H9 (cell line): Measurements from ENCODE around the gene FCAMR. TPM values are rescaled to one million over a fixed set of nuclear protein-coding genes. Genes with fewer than 3 reads are reported as not detected.

ENCODE experiments used
- DNase-seq: peaks from one replicate; pipeline ENCODE4 v3.0.0-alpha.2; 2017
- H2AFZ ChIP-seq: one replicate; pipeline ENCODE4 v1.6.1; 2013; ENCODE audit warnings: mild to moderate bottlenecking, low read length, control low read depth, moderate library complexity
- H2AK5ac ChIP-seq: 2 replicates; pipeline ENCODE4 v1.6.1; 2013; ENCODE audit warnings: low read length, control low read depth, mixed read lengths; ENCODE audit not compliant: insufficient read length
- H2BK120ac ChIP-seq: one replicate; pipeline ENCODE4 v1.6.1; 2013; ENCODE audit warnings: low read depth, mild to moderate bottlenecking, low read length, control low read depth, inconsistent platforms; ENCODE audit not compliant: poor library complexity, severe bottlenecking
- H2BK12ac ChIP-seq: 2 replicates; pipeline ENCODE4 v1.6.1; 2013; ENCODE audit warnings: low read length, control low read depth, mixed read lengths, low read depth; ENCODE audit not compliant: insufficient read length
- H2BK15ac ChIP-seq: 2 replicates; pipeline ENCODE4 v1.6.1; 2013; ENCODE audit warnings: low read depth, low read length, control low read depth
- H2BK20ac ChIP-seq: one replicate; pipeline ENCODE4 v1.6.1; 2013; ENCODE audit warnings: low read depth, mild to moderate bottlenecking, low read length, control low read depth, inconsistent platforms; ENCODE audit not compliant: poor library complexity, severe bottlenecking
- H2BK5ac ChIP-seq: 2 replicates; pipeline ENCODE4 v1.6.1; 2013; ENCODE audit warnings: low read length, control low read depth, mixed read lengths; ENCODE audit not compliant: insufficient read length
- H3K14ac ChIP-seq: 2 replicates; pipeline ENCODE4 v1.6.1; 2013; ENCODE audit warnings: low read length, control low read depth; ENCODE audit not compliant: insufficient read depth
- H3K18ac ChIP-seq: 2 replicates; pipeline ENCODE4 v1.6.1; 2013; ENCODE audit warnings: low read depth, mild to moderate bottlenecking, mixed read lengths, low read length, control low read depth; ENCODE audit not compliant: insufficient read length
- H3K23ac ChIP-seq: 2 replicates; pipeline ENCODE4 v1.6.1; 2013; ENCODE audit warnings: low read length, control low read depth, mixed read lengths, low read depth; ENCODE audit not compliant: insufficient read length
- H3K23me2 ChIP-seq: 2 replicates; pipeline ENCODE4 v1.6.1; 2013; ENCODE audit warnings: low read depth, mild to moderate bottlenecking, mixed read lengths, low read length, control low read depth; ENCODE audit not compliant: insufficient read length, poor library complexity, severe bottlenecking
- H3K27ac ChIP-seq: 2 replicates; pipeline ENCODE4 v1.5.1; 2013; ENCODE audit warnings: low read length, control low read depth, mixed read lengths, low read depth; ENCODE audit not compliant: insufficient read length
- H3K27me3 ChIP-seq: 2 replicates; pipeline ENCODE4 v1.6.1; 2013; ENCODE audit warnings: low read length, control low read depth, inconsistent platforms; ENCODE audit not compliant: insufficient read depth
- H3K4ac ChIP-seq: 2 replicates; pipeline ENCODE4 v1.6.1; 2013; ENCODE audit warnings: low read depth, mild to moderate bottlenecking, control low read depth, inconsistent platforms, low read length, moderate library complexity
- H3K4me1 ChIP-seq: 2 replicates; pipeline ENCODE4 v1.6.1; 2013; ENCODE audit warnings: low read length, control low read depth, inconsistent platforms; ENCODE audit not compliant: insufficient read depth
- H3K4me2 ChIP-seq: 2 replicates; pipeline ENCODE4 v1.6.1; 2013; ENCODE audit warnings: low read length, control low read depth, mixed read lengths; ENCODE audit not compliant: insufficient read length, insufficient read depth
- H3K56ac ChIP-seq: 2 replicates; pipeline ENCODE4 v1.6.1; 2013; ENCODE audit warnings: low read depth, mild to moderate bottlenecking, mixed read lengths, low read length, control low read depth; ENCODE audit not compliant: insufficient read length
- H3K79me1 ChIP-seq: 2 replicates; pipeline ENCODE4 v1.6.1; 2013; ENCODE audit warnings: low read depth, mild to moderate bottlenecking, moderate library complexity, low read length, control low read depth, inconsistent platforms; ENCODE audit not compliant: insufficient read depth, poor library complexity, severe bottlenecking
- H3K79me2 ChIP-seq: 2 replicates; pipeline ENCODE4 v1.6.1; 2013; ENCODE audit warnings: low read length, control low read depth, inconsistent platforms; ENCODE audit not compliant: insufficient read depth
- H3K9ac ChIP-seq: 2 replicates; pipeline ENCODE4 v1.6.1; 2013; ENCODE audit warnings: low read length, control low read depth, mixed read lengths; ENCODE audit not compliant: insufficient read length; ENCODE audit errors: extremely low read depth
- H3K9me3 ChIP-seq: one replicate; pipeline ENCODE4 v1.6.1; 2013; ENCODE audit warnings: low read depth, low read length, inconsistent platforms; ENCODE audit not compliant: control insufficient read depth
- H3T11ph ChIP-seq: one replicate; pipeline ENCODE4 v1.6.1; 2013; ENCODE audit warnings: mild to moderate bottlenecking, low read length, control low read depth, inconsistent platforms
- H4K20me1 ChIP-seq: one replicate; pipeline ENCODE4 v1.6.1; 2013; ENCODE audit not compliant: control insufficient read depth, insufficient read length, insufficient read depth
- H4K5ac ChIP-seq: 2 replicates; pipeline ENCODE4 v1.6.1; 2013; ENCODE audit warnings: low read depth, mild to moderate bottlenecking, mixed read lengths, low read length, control low read depth; ENCODE audit not compliant: insufficient read length
- H4K8ac ChIP-seq: replicated peaks from 2 replicates; pipeline ENCODE4 v1.6.1; 2013; ENCODE audit warnings: low read length, control low read depth, mixed read lengths, low read depth; ENCODE audit not compliant: insufficient read length
- H4K91ac ChIP-seq: 2 replicates; pipeline ENCODE4 v1.6.1; 2013; ENCODE audit warnings: low read depth, mild to moderate bottlenecking, moderate library complexity, mixed read lengths, low read length, control low read depth; ENCODE audit not compliant: insufficient read length
- H3K27ac Mint-ChIP-seq, 3 experiments: 2 replicates in 2 of 3; 3 replicates in 1 of 3; pipeline ENCODE4 v1.8.0; 2020 to 2021; ENCODE audit warnings: mixed read lengths in 3 of 3, mild to moderate bottlenecking in 1 of 3, moderate library complexity in 1 of 3
- H3K27me3 Mint-ChIP-seq: 2 replicates; pipeline ENCODE4 v1.8.0; 2021; ENCODE audit warnings: low read depth, mild to moderate bottlenecking, moderate library complexity, mixed read lengths
- H3K36me3 Mint-ChIP-seq, 3 experiments: 2 replicates in 2 of 3; 3 replicates in 1 of 3; pipeline ENCODE4 v1.8.0; 2020 to 2021; ENCODE audit warnings: low read depth in 3 of 3, mixed read lengths in 3 of 3; ENCODE audit not compliant: insufficient read depth in 1 of 3
- H3K4me1 Mint-ChIP-seq, 2 experiments: 2 replicates each; pipeline ENCODE4 v1.8.0; 2020; ENCODE audit warnings: mixed read lengths in 2 of 2
- H3K4me3 Mint-ChIP-seq, 2 experiments: 2 replicates in 1 of 2; 3 replicates in 1 of 2; pipeline ENCODE4 v1.8.0; 2020 to 2021; ENCODE audit warnings: mild to moderate bottlenecking in 2 of 2, mixed read lengths in 2 of 2, moderate library complexity in 1 of 2
- H3K9me3 Mint-ChIP-seq, 2 experiments: 2 replicates in 1 of 2; 3 replicates in 1 of 2; pipeline ENCODE4 v1.8.0; 2020; ENCODE audit warnings: mild to moderate bottlenecking in 2 of 2, mixed read lengths in 2 of 2, moderate library complexity in 1 of 2
- WGBS: extraction: QIAGEN DNeasy Blood & Tissue Kit; methylation state at CpG from one replicate; pipeline ENCODE4 v1.1.7; 2013; ENCODE audit warnings: missing lambda C conversion rate, low lambda C conversion rate, mixed read lengths; ENCODE audit not compliant: insufficient read length; ENCODE audit errors: extremely low coverage; 5-methylcytosine and 5-hydroxymethylcytosine counted together
- total RNA-seq: library from RNA; stranded (reverse); gene quantifications from 2 replicates; pipeline ENCODE4 v1.2.1, GENCODE V29; 2021
- TF ChIP-seq, protein P1 (sequence below): fragments of 200-600 bp; sonication (generic); conservative IDR thresholded peaks from 3 replicates; pipeline ENCODE4 v1.8.0; 2021; ENCODE audit warnings: antibody characterized with exemption, mild to moderate bottlenecking

Gene FCAMR
- total RNA-seq, 1 experiment from 2014 or later: not detected

GRCh38 chr1:207019161-207019560 is 48.9 kb upstream of the FCAMR start:
- no peak overlapping the region for H2BK20ac ChIP-seq
- H2BK120ac ChIP-seq: no peak overlapping the region
- no peaks in the 10 kb centered on the region for H3K79me1 ChIP-seq
- H2BK5ac ChIP-seq: no peak overlapping the region
- Mint-ChIP-seq H3K4me1 (no peaks in the 10 kb centered on the region), H3K36me3 (peaks cover 0 to 2% (median 0%) of the 10 kb centered on the region in 3 experiments; a peak in 1 of 7 replicates), H3K27me3 (peaks cover 20% of the 10 kb centered on the region), H3K9me3 (no peaks in the 10 kb centered on the region), H3K4me3 (no peak overlapping the region), H3K27ac (no peak overlapping the region)
- H3K18ac ChIP-seq: no peak overlapping the region
- no peak overlapping the region for H2AFZ ChIP-seq
- no CpG with 5 or more reads among the region's 2 CpGs for WGBS
- H3K4ac ChIP-seq: no peak overlapping the region
- H2BK15ac ChIP-seq: no peak overlapping the region
- no peak for DNase-seq
- no peak overlapping the region for H4K5ac ChIP-seq
- no peak overlapping the region for H3K4me2 ChIP-seq
- H4K8ac ChIP-seq: no peak overlapping the region
- H4K91ac ChIP-seq: no peak overlapping the region
- H4K20me1 ChIP-seq: no peaks in the 10 kb centered on the region
- no peak overlapping the region for H3K56ac ChIP-seq
- TF ChIP-seq, protein P1, sequence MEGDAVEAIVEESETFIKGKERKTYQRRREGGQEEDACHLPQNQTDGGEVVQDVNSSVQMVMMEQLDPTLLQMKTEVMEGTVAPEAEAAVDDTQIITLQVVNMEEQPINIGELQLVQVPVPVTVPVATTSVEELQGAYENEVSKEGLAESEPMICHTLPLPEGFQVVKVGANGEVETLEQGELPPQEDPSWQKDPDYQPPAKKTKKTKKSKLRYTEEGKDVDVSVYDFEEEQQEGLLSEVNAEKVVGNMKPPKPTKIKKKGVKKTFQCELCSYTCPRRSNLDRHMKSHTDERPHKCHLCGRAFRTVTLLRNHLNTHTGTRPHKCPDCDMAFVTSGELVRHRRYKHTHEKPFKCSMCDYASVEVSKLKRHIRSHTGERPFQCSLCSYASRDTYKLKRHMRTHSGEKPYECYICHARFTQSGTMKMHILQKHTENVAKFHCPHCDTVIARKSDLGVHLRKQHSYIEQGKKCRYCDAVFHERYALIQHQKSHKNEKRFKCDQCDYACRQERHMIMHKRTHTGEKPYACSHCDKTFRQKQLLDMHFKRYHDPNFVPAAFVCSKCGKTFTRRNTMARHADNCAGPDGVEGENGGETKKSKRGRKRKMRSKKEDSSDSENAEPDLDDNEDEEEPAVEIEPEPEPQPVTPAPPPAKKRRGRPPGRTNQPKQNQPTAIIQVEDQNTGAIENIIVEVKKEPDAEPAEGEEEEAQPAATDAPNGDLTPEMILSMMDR: no peak
- no peaks in the 10 kb centered on the region for H3K79me2 ChIP-seq
- H3K9me3 ChIP-seq: no peaks in the 10 kb centered on the region
- H3K27ac ChIP-seq: no peak overlapping the region
- H3K23me2 ChIP-seq: no peaks in the 10 kb centered on the region
- no peak overlapping the region for H3T11ph ChIP-seq
- H2AK5ac ChIP-seq: no peak overlapping the region
- no peak overlapping the region for H3K23ac ChIP-seq
- H2BK12ac ChIP-seq: no peak overlapping the region
- no peaks in the 10 kb centered on the region for H3K4me1 ChIP-seq
- no peaks in the 10 kb centered on the region for H3K27me3 ChIP-seq
- H3K14ac ChIP-seq: no peak overlapping the region
- no peak overlapping the region for H3K9ac ChIP-seq
